Activated B cell treated with CpG ODN at 0.5 μM for 24 hours (primary cell): ENCODE data around the gene ARAF. TPM values are rescaled to one million over a fixed set of nuclear protein-coding genes. Genes with fewer than 3 reads are reported as not detected.
A peak's percentile ranks its signal among the peaks of the same experiment; 100 is the strongest.

Experiments
- ATAC-seq: fragments of 200-7000 bp; cut with Tn5 transposase; one replicate; pipeline ENCODE4 v1.10.0; 2021; ENCODE audit warnings: low read depth, mild to moderate bottlenecking, moderate library complexity
- CTCF ChIA-PET: fragments of 350-600 bp; sonication (Branson Sonifier 250); formaldehyde crosslinking; loops from one replicate; lab custom pipeline; 2021; ENCODE audit warnings: antibody characterized with exemption; lab: Charles Lee
- POLR2A ChIA-PET: fragments of 350-600 bp; sonication (Branson Sonifier 250); formaldehyde crosslinking; loops from one replicate; lab custom pipeline; 2021; ENCODE audit warnings: antibody characterized with exemption; lab: Charles Lee
- DNase-seq: peaks from one replicate; pipeline ENCODE4 v3.0.0; 2022
- H3K27ac Mint-ChIP-seq: one replicate; pipeline ENCODE4 v1.8.0; 2020; ENCODE audit warnings: mixed read lengths
- H3K27me3 Mint-ChIP-seq: one replicate; pipeline ENCODE4 v1.8.0; 2021; ENCODE audit warnings: mixed read lengths
- H3K36me3 Mint-ChIP-seq: one replicate; pipeline ENCODE4 v1.8.0; 2021; ENCODE audit warnings: low read depth, mixed read lengths
- H3K4me1 Mint-ChIP-seq: one replicate; pipeline ENCODE4 v1.8.0; 2021; ENCODE audit warnings: mixed read lengths
- H3K4me3 Mint-ChIP-seq: one replicate; pipeline ENCODE4 v1.8.0; 2020; ENCODE audit warnings: mild to moderate bottlenecking, mixed read lengths
- H3K9me3 Mint-ChIP-seq: one replicate; pipeline ENCODE4 v1.8.0; 2020; ENCODE audit warnings: mixed read lengths
- CTCF ChIP-seq: fragments of 200-600 bp; IDR thresholded peaks from one replicate; pipeline ENCODE4 v1.8.0; 2022; ENCODE audit warnings: antibody characterized with exemption, mild to moderate bottlenecking
- intact Hi-C: fragments of 100-400 bp; cut with micrococcal nuclease; formaldehyde crosslinking; loops from one replicate; pipeline ENCODE4 v1.15.1; 2024
- total RNA-seq: library from RNA; stranded (reverse); gene quantifications from 2 replicates; pipeline ENCODE4 v1.2.3, GENCODE V29; 2022

The ARAF gene
- total RNA-seq, 1 donor from 2014 or later: 108 TPM

GRCh38 chrX:47564438-47565085 is 3.6 kb downstream of the ARAF start:
- intact Hi-C loops: loop anchor here (5.0 to 10.0 kb wide), 2 partner anchors 73 to 270 kb away; partner anchors contain the start of gene ZNF81
- no peak overlapping the region for H3K27ac Mint-ChIP-seq

GRCh38 chrX:47566841-47567240 is 5.8 kb downstream of the ARAF start:
- H3K4me3 Mint-ChIP-seq: no peak overlapping the region
- DNase-seq (no peak), ATAC-seq (peak; percentile 64)
- CTCF ChIA-PET: no interaction called here
- peaks cover 74% of the 10 kb centered on the region for H3K36me3 Mint-ChIP-seq
- POLR2A ChIA-PET: no interaction called here
- H3K9me3 Mint-ChIP-seq: no peaks in the 10 kb centered on the region
- TF ChIP-seq CTCF: no peak
- peaks cover 34% of the 10 kb centered on the region for H3K4me1 Mint-ChIP-seq
- no peak overlapping the region for H3K27ac Mint-ChIP-seq
- H3K27me3 Mint-ChIP-seq: no peaks in the 10 kb centered on the region
- intact Hi-C loops: loop anchor here (10.0 kb wide), 1 partner anchor 268 kb away; the partner anchor contains the start of gene ZNF81

More at GRCh38 chrX:47564438-47565085, 3.6 kb downstream of the ARAF start:
- ATAC-seq (no peak), DNase-seq (no peak)
- Mint-ChIP-seq H3K4me3 (no peak overlapping the region), H3K9me3 (no peaks in the 10 kb centered on the region), H3K36me3 (peaks cover 59% of the 10 kb centered on the region), H3K27me3 (no peaks in the 10 kb centered on the region), H3K4me1 (peaks cover 50% of the 10 kb centered on the region)
- no peak for TF ChIP-seq CTCF
- CTCF ChIA-PET: interaction anchor here (1.0 kb wide), 1 partner anchor 67 kb away, joined by 3 read pairs; no protein-coding TSS in a partner anchor
- POLR2A ChIA-PET: interaction anchor here (0.5 kb wide), 1 partner anchor 1355 kb away, joined by 3 read pairs; no protein-coding TSS in a partner anchor

GRCh38 chrX:47568656-47569295 is 7.8 kb downstream of the ARAF start:
- peaks cover 4% of the 10 kb centered on the region for H3K27me3 Mint-ChIP-seq
- H3K4me3 Mint-ChIP-seq: no peak overlapping the region
- no peak overlapping the region for H3K27ac Mint-ChIP-seq
- DNase-seq: no peak
- ChIA-PET POLR2A (no interaction called here), CTCF (no interaction called here)
- peaks cover 26% of the 10 kb centered on the region for H3K4me1 Mint-ChIP-seq
- no peak for TF ChIP-seq CTCF
- peaks cover 73% of the 10 kb centered on the region for H3K36me3 Mint-ChIP-seq
- ATAC-seq: peak; percentile 72
- intact Hi-C loops: loop anchor here (10.0 kb wide), 1 partner anchor 266 kb away; the partner anchor contains the start of gene ZNF81
- no peaks in the 10 kb centered on the region for H3K9me3 Mint-ChIP-seq

- intact Hi-C loops: no loop called here
- ChIA-PET CTCF (no interaction called here), POLR2A (no interaction called here)
- ATAC-seq (no peak), DNase-seq (no peak)
- Mint-ChIP-seq H3K4me1 (peaks cover 19% of the 10 kb centered on the region), H3K36me3 (peaks cover 58% of the 10 kb centered on the region), H3K27me3 (peaks cover 4% of the 10 kb centered on the region), H3K4me3 (no peak overlapping the region), H3K27ac (no peak overlapping the region), H3K9me3 (no peaks in the 10 kb centered on the region)
- TF ChIP-seq CTCF: no peak
Observed at GRCh38 chrX:47570794-47571193, 9.8 kb downstream of the ARAF start.

- Mint-ChIP-seq H3K36me3 (peaks cover 56% of the 10 kb centered on the region), H3K9me3 (no peaks in the 10 kb centered on the region), H3K27ac (no peak overlapping the region), H3K4me1 (peaks cover 17% of the 10 kb centered on the region), H3K4me3 (no peak overlapping the region), H3K27me3 (peaks cover 4% of the 10 kb centered on the region)
- ChIA-PET POLR2A (no interaction called here), CTCF (no interaction called here)
- TF ChIP-seq CTCF: no peak
- DNase-seq (no peak), ATAC-seq (no peak)
- intact Hi-C loops: no loop called here
Observed at GRCh38 chrX:47571215-47571614, 10.2 kb downstream of the ARAF start.
